Karpas-422 (cell line): ENCODE results near the gene AXL. TPM values are rescaled to one million over a fixed set of nuclear protein-coding genes. Genes with fewer than 3 reads are reported as not detected.

ENCODE experiments used
- DNase-seq: peaks from one replicate; pipeline ENCODE4 v3.0.0-alpha.2; 2015
- H2AFZ ChIP-seq: fragments of 200-600 bp; sonication (generic); 2 replicates; pipeline ENCODE4 v1.6.1; 2014; ENCODE audit warnings: antibody characterized with exemption, low read length, mixed read lengths
- H3K27ac ChIP-seq: fragments of 200-600 bp; sonication (generic); 2 replicates; pipeline ENCODE4 v1.5.1; 2014; ENCODE audit warnings: mild to moderate bottlenecking, low read length, moderate library complexity
- H3K27me3 ChIP-seq: fragments of 200-600 bp; sonication (generic); 2 replicates; pipeline ENCODE4 v1.6.1; 2014; ENCODE audit warnings: low read length, mixed read lengths
- H3K36me3 ChIP-seq: fragments of 200-600 bp; sonication (generic); 2 replicates; pipeline ENCODE4 v1.6.1; 2014; ENCODE audit warnings: low read length, mixed read lengths; ENCODE audit not compliant: insufficient read depth
- H3K4me1 ChIP-seq: fragments of 200-600 bp; sonication (generic); 2 replicates; pipeline ENCODE4 v1.6.1; 2014; ENCODE audit warnings: mild to moderate bottlenecking, low read length, mixed read lengths
- H3K4me2 ChIP-seq: fragments of 200-600 bp; sonication (generic); 2 replicates; pipeline ENCODE4 v1.6.1; 2014; ENCODE audit warnings: low read length, low read depth, mild to moderate bottlenecking; ENCODE audit not compliant: poor library complexity, severe bottlenecking
- H3K4me3 ChIP-seq: fragments of 200-600 bp; sonication (generic); 2 replicates; pipeline ENCODE4 v1.5.1; 2014; ENCODE audit warnings: mild to moderate bottlenecking, antibody characterized with exemption, low read length, mixed read lengths
- H3K79me2 ChIP-seq: fragments of 200-600 bp; sonication (generic); 2 replicates; pipeline ENCODE4 v1.6.1; 2014; ENCODE audit warnings: mild to moderate bottlenecking, low read length, mixed read lengths
- H3K9ac ChIP-seq: fragments of 200-600 bp; sonication (generic); 2 replicates; pipeline ENCODE4 v1.6.0; 2014; ENCODE audit warnings: low read length
- H3K9me2 ChIP-seq: fragments of 200-600 bp; sonication (generic), shearing (Covaris generic); replicated peaks from 2 replicates; pipeline ENCODE4 v1.6.0; 2014; ENCODE audit warnings: mild to moderate bottlenecking, low read length, moderate library complexity; ENCODE audit not compliant: insufficient read depth
- H3K9me3 ChIP-seq: fragments of 300-700, 200-600 bp; sonication (generic); 2 replicates; pipeline ENCODE4 v1.6.1; 2014; ENCODE audit warnings: low read length, mixed read lengths
- H4K20me1 ChIP-seq: fragments of 200-600 bp; sonication (generic); 2 replicates; pipeline ENCODE4 v1.6.1; 2014; ENCODE audit warnings: mild to moderate bottlenecking, antibody characterized with exemption, low read length, low read depth; ENCODE audit not compliant: insufficient read depth
- total RNA-seq: library from RNA; depleted of rRNA; stranded (reverse); fragments of >200 nt; shearing (Covaris generic); gene quantifications from 2 replicates; pipeline ENCODE4 v1.2.3, GENCODE V29; 2014; ENCODE audit warnings: low replicate concordance

The AXL gene
- total RNA-seq, 1 experiment from 2014 or later = not detected

- DNase-seq = no peak
- no peaks in the 10 kb centered on the region for H3K36me3 ChIP-seq
- no peak overlapping the region for H3K4me3 ChIP-seq
- no peaks in the 10 kb centered on the region for H3K27me3 ChIP-seq
- no peak overlapping the region for H3K27ac ChIP-seq
- H3K9me3 ChIP-seq = no peaks in the 10 kb centered on the region
- H3K9me2 ChIP-seq = no peaks in the 10 kb centered on the region
- no peak overlapping the region for H3K9ac ChIP-seq
- H3K4me1 ChIP-seq = no peaks in the 10 kb centered on the region
- no peaks in the 10 kb centered on the region for H4K20me1 ChIP-seq
- H3K4me2 ChIP-seq = no peak overlapping the region
- H3K79me2 ChIP-seq = no peaks in the 10 kb centered on the region
- H2AFZ ChIP-seq = no peak overlapping the region
Measured at GRCh38 chr19:41238244-41238643, 19.2 kb downstream of the AXL start.

- DNase-seq = no peak
- Histone ChIP-seq H3K9me2 (no peaks in the 10 kb centered on the region), H3K79me2 (no peaks in the 10 kb centered on the region), H3K36me3 (no peaks in the 10 kb centered on the region), H3K4me2 (no peak overlapping the region), H3K27me3 (no peaks in the 10 kb centered on the region), H4K20me1 (no peaks in the 10 kb centered on the region), H2AFZ (no peak overlapping the region), H3K4me1 (no peaks in the 10 kb centered on the region), H3K9me3 (no peaks in the 10 kb centered on the region), H3K27ac (no peak overlapping the region), H3K4me3 (no peak overlapping the region), H3K9ac (no peak overlapping the region)
Measured at GRCh38 chr19:41239363-41239762, 20.3 kb downstream of the AXL start.

GRCh38 chr19:41239961-41240574 is 21.0 kb downstream of the AXL start:
- no peak for DNase-seq
- no peaks in the 10 kb centered on the region for H3K79me2 ChIP-seq

GRCh38 chr19:41241859-41242258 is 22.8 kb downstream of the AXL start:
- no peaks in the 10 kb centered on the region for H4K20me1 ChIP-seq
- no peak overlapping the region for H3K4me3 ChIP-seq
- no peaks in the 10 kb centered on the region for H3K9me2 ChIP-seq
- H3K4me1 ChIP-seq = no peaks in the 10 kb centered on the region
- H2AFZ ChIP-seq = no peak overlapping the region
- no peak overlapping the region for H3K9ac ChIP-seq
- H3K9me3 ChIP-seq = no peaks in the 10 kb centered on the region
- no peaks in the 10 kb centered on the region for H3K36me3 ChIP-seq
- no peak for DNase-seq
- no peak overlapping the region for H3K27ac ChIP-seq
- H3K79me2 ChIP-seq = no peaks in the 10 kb centered on the region
- H3K4me2 ChIP-seq = no peak overlapping the region
- H3K27me3 ChIP-seq = no peaks in the 10 kb centered on the region

More at GRCh38 chr19:41239961-41240574, 21.0 kb downstream of the AXL start:
- Histone ChIP-seq H3K27me3 (no peaks in the 10 kb centered on the region), H2AFZ (no peak overlapping the region), H3K9ac (no peak overlapping the region), H3K4me3 (no peak overlapping the region), H3K9me2 (no peaks in the 10 kb centered on the region), H3K4me2 (no peak overlapping the region), H3K36me3 (no peaks in the 10 kb centered on the region), H3K27ac (no peak overlapping the region), H3K9me3 (no peaks in the 10 kb centered on the region), H4K20me1 (no peaks in the 10 kb centered on the region), H3K4me1 (no peaks in the 10 kb centered on the region)

GRCh38 chr19:41244117-41244516 is 25.1 kb downstream of the AXL start:
- H3K4me2 ChIP-seq = no peak overlapping the region
- H3K9ac ChIP-seq = no peak overlapping the region
- no peaks in the 10 kb centered on the region for H3K9me2 ChIP-seq
- H4K20me1 ChIP-seq = no peaks in the 10 kb centered on the region
- no peaks in the 10 kb centered on the region for H3K9me3 ChIP-seq
- H2AFZ ChIP-seq = no peak overlapping the region
- H3K27ac ChIP-seq = no peak overlapping the region
- no peaks in the 10 kb centered on the region for H3K36me3 ChIP-seq
- no peaks in the 10 kb centered on the region for H3K4me1 ChIP-seq
- no peaks in the 10 kb centered on the region for H3K79me2 ChIP-seq
- no peak overlapping the region for H3K4me3 ChIP-seq
- no peaks in the 10 kb centered on the region for H3K27me3 ChIP-seq
- no peak for DNase-seq

- no peak overlapping the region for H3K4me3 ChIP-seq
- no peaks in the 10 kb centered on the region for H3K79me2 ChIP-seq
- no peak overlapping the region for H3K9ac ChIP-seq
- no peaks in the 10 kb centered on the region for H3K9me3 ChIP-seq
- DNase-seq = no peak
- no peak overlapping the region for H3K27ac ChIP-seq
- no peaks in the 10 kb centered on the region for H3K36me3 ChIP-seq
- no peak overlapping the region for H2AFZ ChIP-seq
- no peaks in the 10 kb centered on the region for H3K9me2 ChIP-seq
- H3K4me2 ChIP-seq = no peak overlapping the region
- no peaks in the 10 kb centered on the region for H3K4me1 ChIP-seq
- no peaks in the 10 kb centered on the region for H3K27me3 ChIP-seq
- no peaks in the 10 kb centered on the region for H4K20me1 ChIP-seq
Measured at GRCh38 chr19:41245843-41246242, 26.8 kb downstream of the AXL start.

- no peak overlapping the region for H3K27ac ChIP-seq
- no peaks in the 10 kb centered on the region for H3K36me3 ChIP-seq
- H3K4me2 ChIP-seq = no peak overlapping the region
- H3K9me2 ChIP-seq = no peaks in the 10 kb centered on the region
- H4K20me1 ChIP-seq = no peaks in the 10 kb centered on the region
- H3K9ac ChIP-seq = no peak overlapping the region
- H3K4me1 ChIP-seq = no peaks in the 10 kb centered on the region
- H2AFZ ChIP-seq = no peak overlapping the region
- no peak overlapping the region for H3K4me3 ChIP-seq
- H3K9me3 ChIP-seq = no peaks in the 10 kb centered on the region
- H3K79me2 ChIP-seq = no peaks in the 10 kb centered on the region
- H3K27me3 ChIP-seq = no peaks in the 10 kb centered on the region
- no peak for DNase-seq
Measured at GRCh38 chr19:41248895-41249294, 29.9 kb downstream of the AXL start.

- Histone ChIP-seq H3K9me3 (no peaks in the 10 kb centered on the region), H2AFZ (no peak overlapping the region)
Measured at GRCh38 chr19:41249707-41250423, 30.8 kb downstream of the AXL start.

More at GRCh38 chr19:41249707-41250423, 30.8 kb downstream of the AXL start:
- Histone ChIP-seq H3K4me3 (no peak overlapping the region), H3K36me3 (no peaks in the 10 kb centered on the region), H3K27ac (no peak overlapping the region), H3K4me1 (no peaks in the 10 kb centered on the region), H3K4me2 (no peak overlapping the region), H4K20me1 (no peaks in the 10 kb centered on the region), H3K9ac (no peak overlapping the region), H3K27me3 (no peaks in the 10 kb centered on the region), H3K79me2 (no peaks in the 10 kb centered on the region), H3K9me2 (no peaks in the 10 kb centered on the region)
- DNase-seq = no peak
